ENCODE results near the gene NIPAL3. TPM values are rescaled to one million over a fixed set of nuclear protein-coding genes. Genes with fewer than 3 reads are reported as not detected.
A peak's percentile ranks its signal among the peaks of the same experiment; 100 is the strongest.

The NIPAL3 gene
- total RNA-seq, 1 experiment from 2014 or later: not detected

- H3K36me3 ChIP-seq: no peaks in the 10 kb centered on the region
- peaks cover 3% of the 10 kb centered on the region; the same call in 1 of the 2 replicates for H3K27me3 ChIP-seq
- no peak overlapping the region for H3K27ac ChIP-seq
- H3K9me3 ChIP-seq (replicated peaks): peaks cover 9% of the 10 kb centered on the region; the same call in 1 of the 2 replicates
- no peak overlapping the region for H3K4me3 ChIP-seq
- no peaks in the 10 kb centered on the region for H3K4me1 ChIP-seq
- no peak for DNase-seq
Measured at GRCh38 chr1:24493785-24494184, 78.2 kb downstream of the NIPAL3 start.

- no peak for DNase-seq
- no peaks in the 10 kb centered on the region for H3K4me1 ChIP-seq
- H3K4me3 ChIP-seq: no peak overlapping the region
- no peaks in the 10 kb centered on the region for H3K36me3 ChIP-seq
- no peak overlapping the region for H3K27ac ChIP-seq
- no peaks in the 10 kb centered on the region for H3K9me3 ChIP-seq (replicated peaks)
- H3K27me3 ChIP-seq: peaks cover 6% of the 10 kb centered on the region
Measured at GRCh38 chr1:24498589-24498988, 83.0 kb downstream of the NIPAL3 start.

GRCh38 chr1:24500448-24501048 is 84.9 kb downstream of the NIPAL3 start:
- H3K36me3 ChIP-seq: no peaks in the 10 kb centered on the region
- peaks cover 20% of the 10 kb centered on the region for H3K27me3 ChIP-seq

GRCh38 chr1:24501371-24502064 is 85.9 kb downstream of the NIPAL3 start:
- DNase-seq: no peak
- no peaks in the 10 kb centered on the region for H3K36me3 ChIP-seq
- no peaks in the 10 kb centered on the region for H3K9me3 ChIP-seq (replicated peaks)
- H3K27ac ChIP-seq: no peak overlapping the region
- no peaks in the 10 kb centered on the region for H3K4me1 ChIP-seq
- peaks cover 26% of the 10 kb centered on the region for H3K27me3 ChIP-seq
- no peak overlapping the region for H3K4me3 ChIP-seq

More at GRCh38 chr1:24500448-24501048, 84.9 kb downstream of the NIPAL3 start:
- Histone ChIP-seq H3K27ac (no peak overlapping the region), H3K9me3 (replicated peaks) (no peaks in the 10 kb centered on the region), H3K4me1 (no peaks in the 10 kb centered on the region), H3K4me3 (no peak overlapping the region)
- no peak for DNase-seq

GRCh38 chr1:24502065-24502708 is 86.6 kb downstream of the NIPAL3 start:
- peak overlapping the region; percentile 59 for H3K4me3 ChIP-seq
- peak; percentile 25 to 42 for DNase-seq
- H3K27ac ChIP-seq: no peak overlapping the region
- H3K27me3 ChIP-seq: peaks cover 26% of the 10 kb centered on the region
- no peaks in the 10 kb centered on the region for H3K4me1 ChIP-seq
- H3K36me3 ChIP-seq: no peaks in the 10 kb centered on the region
- no peaks in the 10 kb centered on the region for H3K9me3 ChIP-seq (replicated peaks)

- H3K4me3 ChIP-seq: peak within 1 kb of the TSS; percentile 59
- no peaks in the 10 kb centered on the region for H3K9me3 ChIP-seq (replicated peaks)
- peak; percentile 82 to 83 for DNase-seq
- H3K27me3 ChIP-seq: peaks cover 26% of the 10 kb centered on the region
- no peaks in the 10 kb centered on the region for H3K36me3 ChIP-seq
- no peak within 1 kb of the TSS for H3K27ac ChIP-seq
- no peaks in the 10 kb centered on the region for H3K4me1 ChIP-seq
Measured at GRCh38 chr1:24502709-24503058, 87.1 kb downstream of the NIPAL3 start, which contains the start of gene RCAN3. RCAN3 (plus strand) TSS chr1:24502836; CDS start chr1:24514373, 11,537 bp downstream.

- H3K9me3 ChIP-seq (replicated peaks): no peaks in the 10 kb centered on the region
- H3K27ac ChIP-seq: no peak overlapping the region
- peaks cover 26% of the 10 kb centered on the region for H3K27me3 ChIP-seq
- no peak for DNase-seq
- no peaks in the 10 kb centered on the region for H3K4me1 ChIP-seq
- peak overlapping the region; percentile 59 for H3K4me3 ChIP-seq
- no peaks in the 10 kb centered on the region for H3K36me3 ChIP-seq
Measured at GRCh38 chr1:24503059-24503751, 87.6 kb downstream of the NIPAL3 start.

GRCh38 chr1:24503870-24504523 is 88.4 kb downstream of the NIPAL3 start:
- Histone ChIP-seq H3K4me3 (no peak overlapping the region), H3K27ac (no peak overlapping the region), H3K9me3 (replicated peaks) (no peaks in the 10 kb centered on the region), H3K36me3 (no peaks in the 10 kb centered on the region), H3K4me1 (no peaks in the 10 kb centered on the region), H3K27me3 (peaks cover 26% of the 10 kb centered on the region)
- no peak for DNase-seq

GRCh38 chr1:24504560-24504959 is 89.0 kb downstream of the NIPAL3 start:
- no peak for DNase-seq
- no peaks in the 10 kb centered on the region for H3K36me3 ChIP-seq
- peaks cover 26% of the 10 kb centered on the region for H3K27me3 ChIP-seq
- no peak overlapping the region for H3K27ac ChIP-seq
- H3K4me3 ChIP-seq: no peak overlapping the region
- no peaks in the 10 kb centered on the region for H3K9me3 ChIP-seq (replicated peaks)
- H3K4me1 ChIP-seq: no peaks in the 10 kb centered on the region

GRCh38 chr1:24505816-24506215 is 90.2 kb downstream of the NIPAL3 start:
- DNase-seq: no peak
- no peak overlapping the region for H3K4me3 ChIP-seq
- H3K4me1 ChIP-seq: no peaks in the 10 kb centered on the region
- H3K9me3 ChIP-seq (replicated peaks): no peaks in the 10 kb centered on the region
- no peak overlapping the region for H3K27ac ChIP-seq
- no peaks in the 10 kb centered on the region for H3K36me3 ChIP-seq
- peaks cover 26% of the 10 kb centered on the region for H3K27me3 ChIP-seq

GRCh38 chr1:24506691-24507381 is 91.2 kb downstream of the NIPAL3 start:
- H3K36me3 ChIP-seq: no peaks in the 10 kb centered on the region
- no peaks in the 10 kb centered on the region for H3K4me1 ChIP-seq
- H3K4me3 ChIP-seq: no peak overlapping the region
- DNase-seq: no peak
- H3K9me3 ChIP-seq (replicated peaks): no peaks in the 10 kb centered on the region
- no peak overlapping the region for H3K27ac ChIP-seq
- H3K27me3 ChIP-seq: peaks cover 20% of the 10 kb centered on the region

GRCh38 chr1:24507405-24507804 is 91.8 kb downstream of the NIPAL3 start:
- H3K4me1 ChIP-seq: no peaks in the 10 kb centered on the region
- no peak overlapping the region for H3K4me3 ChIP-seq
- H3K36me3 ChIP-seq: no peaks in the 10 kb centered on the region
- no peak for DNase-seq
- H3K27me3 ChIP-seq: peaks cover 20% of the 10 kb centered on the region
- H3K9me3 ChIP-seq (replicated peaks): no peaks in the 10 kb centered on the region
- H3K27ac ChIP-seq: no peak overlapping the region

GRCh38 chr1:24508911-24509310 is 93.3 kb downstream of the NIPAL3 start:
- no peaks in the 10 kb centered on the region for H3K9me3 ChIP-seq (replicated peaks)
- H3K4me1 ChIP-seq: no peaks in the 10 kb centered on the region
- no peak overlapping the region for H3K27ac ChIP-seq
- peaks cover 17% of the 10 kb centered on the region for H3K27me3 ChIP-seq
- no peak for DNase-seq
- no peaks in the 10 kb centered on the region for H3K36me3 ChIP-seq
- H3K4me3 ChIP-seq: no peak overlapping the region

GRCh38 chr1:24513706-24514105 is 98.1 kb downstream of the NIPAL3 start:
- Histone ChIP-seq H3K36me3 (no peaks in the 10 kb centered on the region), H3K27me3 (peaks cover 6% of the 10 kb centered on the region), H3K9me3 (replicated peaks) (no peaks in the 10 kb centered on the region), H3K4me1 (no peaks in the 10 kb centered on the region), H3K4me3 (no peak overlapping the region), H3K27ac (no peak overlapping the region)
- no peak for DNase-seq

All from SJCRH30 (cell line).